Dermis blood vessel endothelial cell (primary cell): ENCODE data around the gene SMIM38. TPM values are rescaled to one million over a fixed set of nuclear protein-coding genes. Genes with fewer than 3 reads are reported as not detected.

Source experiments
- DNase-seq: peaks from one replicate; pipeline ENCODE4 v3.0.0; 2010
- total RNA-seq: library from RNA; depleted of rRNA; stranded (reverse); fragments of >200 nt; gene quantifications from 2 replicates; pipeline ENCODE4 v1.2.3, GENCODE V29; 2014

Gene SMIM38
- 0.09 and 0.17 TPM in 2 replicates for total RNA-seq

- no peak for DNase-seq
Observed at GRCh38 chr11:69155302-69156234, at the start of gene SMIM38. TSS of gene SMIM38 (plus strand) at chr11:69155935. CDS start at chr11:69157847, 1,912 bp downstream.

DNA sequence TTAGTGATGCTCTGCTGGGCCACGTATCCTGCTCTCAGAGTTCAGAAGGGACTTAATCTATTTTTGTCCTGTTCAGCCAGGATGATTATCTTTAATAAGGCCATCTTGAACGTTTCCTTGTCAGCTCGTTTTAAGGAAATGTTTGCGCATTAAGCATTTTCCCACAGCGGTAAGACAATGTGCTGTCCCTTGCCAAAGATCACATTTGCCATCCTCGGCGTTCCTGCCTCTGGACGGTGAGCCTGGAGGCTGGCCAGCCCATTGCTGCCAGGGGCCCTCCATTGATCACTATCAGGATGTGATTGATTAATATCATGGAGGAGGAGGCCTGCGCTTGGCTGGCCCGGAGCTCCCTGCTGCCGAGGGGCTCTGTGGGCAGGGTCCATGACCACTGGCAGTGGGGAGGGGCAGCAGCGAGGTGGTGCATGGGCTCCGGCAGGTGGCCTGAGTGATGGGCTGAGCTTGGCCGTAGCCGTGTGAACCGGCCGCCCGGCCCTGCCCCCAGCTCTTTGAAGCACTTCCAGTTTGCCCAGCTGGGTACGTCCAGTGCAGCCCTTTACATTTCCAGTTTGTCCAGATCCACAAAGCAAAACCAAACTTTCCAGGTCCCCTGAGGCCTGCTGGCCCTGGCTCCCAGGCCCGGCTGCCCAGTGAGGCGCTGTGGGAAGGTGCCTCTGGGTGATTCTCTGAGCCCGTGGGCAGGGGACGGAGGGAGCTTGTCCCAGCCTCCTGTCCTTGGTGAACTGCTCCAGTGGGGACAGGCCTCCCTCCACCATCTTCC is 49.5 kb upstream of the SMIM38 start:
- peak; percentile 67 for DNase-seq

DNA sequence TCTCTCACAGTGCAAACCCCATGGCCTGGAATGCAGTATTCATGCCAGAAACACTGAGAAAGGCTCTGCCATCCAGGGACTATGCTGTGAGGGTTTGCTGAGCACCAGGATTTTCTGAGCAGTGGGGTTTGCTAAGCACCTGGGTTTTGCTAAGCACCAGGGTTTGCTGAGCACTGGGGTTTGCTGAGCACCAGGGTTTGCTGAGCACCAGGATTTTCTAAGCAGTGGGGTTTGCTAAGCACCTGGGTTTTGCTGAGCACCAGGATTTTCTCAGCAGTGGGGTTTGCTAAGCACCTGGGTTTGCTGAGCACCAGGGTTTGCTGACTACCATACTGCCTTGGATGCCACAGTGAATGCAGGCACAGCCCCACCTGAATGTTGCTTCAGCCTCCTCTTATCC is 48.3 kb upstream of the SMIM38 start:
- no peak for DNase-seq

- no peak for DNase-seq
Observed at GRCh38 chr11:69108030-69108429, 47.7 kb upstream of the SMIM38 start.

GRCh38 chr11:69108559-69108958 is 47.2 kb upstream of the SMIM38 start:
- DNase-seq: no peak

DNA sequence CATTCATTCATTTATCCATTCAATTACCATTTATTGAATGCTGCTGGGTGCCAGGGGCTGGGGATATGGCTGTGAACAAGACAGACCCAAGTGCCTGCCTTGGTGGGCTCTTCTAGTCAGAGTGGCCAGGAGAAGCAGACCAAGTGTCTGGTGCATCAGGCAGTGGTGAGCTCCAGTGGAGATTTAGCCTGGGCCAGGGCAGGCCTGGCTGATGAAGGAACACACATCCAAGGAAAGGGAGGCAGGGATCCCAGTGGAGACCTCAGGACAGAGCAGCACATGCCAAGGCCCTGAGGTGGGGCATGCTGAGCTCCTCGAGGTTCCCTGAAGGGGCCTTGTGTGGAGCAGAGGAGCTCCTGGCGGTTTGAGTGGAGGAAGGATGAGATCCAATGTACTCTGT is 46.6 kb upstream of the SMIM38 start:
- no peak for DNase-seq

GRCh38 chr11:69110451-69110850 is 45.3 kb upstream of the SMIM38 start:
- no peak for DNase-seq

GRCh38 chr11:69111624-69112542 is 43.9 kb upstream of the SMIM38 start:
- DNase-seq: no peak

- DNase-seq: no peak
Observed at GRCh38 chr11:69113226-69113625, 42.5 kb upstream of the SMIM38 start.

DNA sequence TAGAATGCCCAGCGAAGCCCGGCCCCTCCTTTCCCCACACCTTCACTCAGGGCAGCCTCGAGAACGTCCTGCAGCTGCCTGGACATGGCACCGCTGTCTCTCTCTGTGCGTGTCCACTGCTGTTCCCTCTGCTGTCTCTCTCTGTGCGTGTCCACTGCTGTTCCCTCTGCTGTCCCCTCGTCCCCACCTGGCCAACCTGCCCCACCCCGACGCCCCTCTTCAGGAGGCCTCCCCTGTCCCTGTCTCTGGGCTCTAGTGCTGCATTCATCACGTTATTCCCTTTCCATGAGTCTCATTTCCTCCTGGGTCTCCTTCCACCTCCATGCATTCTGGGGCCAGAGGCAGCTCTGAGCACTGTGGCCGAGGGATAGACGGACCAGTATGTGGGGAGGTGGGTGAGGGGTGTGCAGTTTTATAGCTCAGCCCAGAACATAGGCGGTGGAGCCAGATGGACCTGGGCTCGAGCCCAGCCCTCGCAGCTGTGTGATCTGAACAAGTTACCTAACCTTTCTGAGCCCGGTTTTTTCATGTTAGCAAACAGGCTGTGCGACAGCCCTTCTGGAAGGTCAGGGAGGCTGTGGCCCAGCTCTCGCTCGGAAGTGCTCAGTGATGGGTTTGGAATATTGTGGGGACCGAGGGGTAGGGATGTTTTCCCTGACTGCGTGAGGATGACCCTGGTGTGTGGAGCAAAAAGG is 41.9 kb upstream of the SMIM38 start:
- DNase-seq: no peak

- no peak for DNase-seq
Observed at GRCh38 chr11:69114362-69114761, 41.4 kb upstream of the SMIM38 start.

DNA sequence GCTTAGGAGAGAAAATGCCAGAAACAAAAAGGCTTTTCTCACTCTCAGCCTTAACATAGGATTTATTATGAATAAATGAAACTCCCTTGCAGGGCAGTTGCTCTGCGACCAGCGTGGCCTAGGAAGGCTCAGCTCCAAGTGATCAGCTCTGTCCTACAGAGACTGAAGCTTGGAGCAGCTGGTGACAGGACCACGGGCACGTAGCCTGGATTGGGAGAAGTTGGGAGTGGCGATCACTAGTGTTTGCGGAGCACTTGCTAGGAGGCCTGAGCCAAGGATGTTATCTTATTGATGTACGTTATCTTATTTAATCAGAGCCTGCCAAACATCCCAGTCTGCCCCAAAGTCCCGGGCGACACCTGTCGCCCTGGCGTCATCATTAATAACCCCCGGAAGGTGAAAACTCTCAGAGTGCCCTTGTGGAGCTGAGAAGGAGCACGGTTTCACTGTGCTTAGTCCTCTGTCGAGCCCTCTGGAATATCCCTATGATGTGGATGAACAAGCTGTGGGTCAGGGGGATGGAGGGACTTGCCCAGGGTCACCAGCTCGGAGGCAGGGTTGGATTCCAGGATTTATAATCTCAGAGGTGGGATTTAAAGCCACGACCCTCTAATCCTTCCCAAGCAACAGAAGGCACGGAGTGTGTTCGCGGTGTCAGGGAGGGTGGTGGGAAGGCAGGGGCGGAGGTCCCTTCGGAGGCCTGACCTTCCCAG is 40.8 kb upstream of the SMIM38 start:
- no peak for DNase-seq

GRCh38 chr11:69115586-69116560 is 39.9 kb upstream of the SMIM38 start:
- DNase-seq: no peak

- no peak for DNase-seq
Observed at GRCh38 chr11:69116671-69117070, 39.1 kb upstream of the SMIM38 start.

GRCh38 chr11:69119190-69119589 is 36.5 kb upstream of the SMIM38 start:
- no peak for DNase-seq

- no peak for DNase-seq
Observed at GRCh38 chr11:69120096-69120875, 35.4 kb upstream of the SMIM38 start.

DNA sequence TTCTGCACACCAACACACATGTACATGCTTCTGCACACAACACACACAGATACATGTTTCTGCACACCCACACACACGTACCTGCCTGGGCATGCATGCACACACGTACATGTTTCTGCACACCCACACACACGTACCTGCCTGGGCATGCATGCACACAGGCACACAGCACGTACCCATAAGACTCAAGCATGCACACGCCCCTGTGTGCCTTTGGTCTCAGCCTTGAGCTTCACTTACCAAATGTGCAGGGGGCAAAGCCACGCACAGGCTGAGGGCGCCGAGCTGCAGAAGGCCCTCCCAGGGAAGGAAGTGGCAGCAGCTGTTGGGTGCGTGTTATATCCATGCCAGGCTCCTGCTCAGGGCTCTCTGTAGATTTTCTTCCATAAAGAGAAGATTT is 34.7 kb upstream of the SMIM38 start:
- DNase-seq: no peak

DNA sequence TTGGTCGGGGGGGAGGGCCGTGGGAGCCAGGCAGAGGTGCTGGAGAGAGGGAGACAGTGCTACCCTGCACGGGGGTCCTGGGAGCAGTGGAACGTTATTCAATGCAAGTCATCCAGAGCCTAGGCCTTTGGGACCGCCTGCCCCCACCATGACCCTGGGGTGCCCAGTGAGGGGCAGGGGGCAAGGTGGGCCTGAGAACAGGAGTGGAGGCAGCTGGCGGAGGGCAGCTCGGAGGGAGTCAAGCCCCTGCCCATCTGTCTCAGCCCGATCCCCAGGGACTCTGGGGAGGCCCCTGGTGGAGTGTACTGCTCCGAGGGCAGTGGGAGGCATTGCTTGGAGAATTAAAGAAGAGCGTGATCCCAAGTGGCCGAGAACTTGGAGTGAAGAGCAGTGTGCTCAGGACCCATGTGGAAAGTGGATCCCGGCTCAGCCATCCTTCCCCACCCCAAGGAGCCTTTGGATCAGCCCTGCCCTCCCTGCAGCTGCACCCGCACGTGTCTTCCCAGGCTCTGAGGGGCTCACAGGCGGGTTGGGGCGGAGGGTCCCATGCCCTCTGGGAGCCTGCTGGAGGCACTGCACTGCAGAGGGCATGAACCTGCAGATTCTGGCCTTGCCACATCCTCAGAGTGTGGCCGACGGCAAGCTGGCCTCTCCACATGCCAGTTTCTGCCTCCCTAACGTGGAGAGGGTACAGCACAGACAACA is 34.0 kb upstream of the SMIM38 start:
- DNase-seq: no peak

- no peak for DNase-seq
Observed at GRCh38 chr11:69122326-69122629, 33.5 kb upstream of the SMIM38 start.
